GM21526 (cell line): ENCODE results near the gene NUDT7.

Experiments used
- ATAC-seq: cut with Tn5 transposase; IDR thresholded peaks from one replicate; pipeline ENCODE4 v1.9.1; 2021; ENCODE audit warnings: moderate library complexity; ENCODE audit not compliant: unreplicated experiment, low FRiP score

Gene NUDT7

GRCh38 chr16:77775911-77776909, 53.9 kb downstream of the NUDT7 start:
- ATAC-seq, result no peak

GRCh38 chr16:77777745-77778144, 55.4 kb downstream of the NUDT7 start:
- ATAC-seq, result no peak

DNA sequence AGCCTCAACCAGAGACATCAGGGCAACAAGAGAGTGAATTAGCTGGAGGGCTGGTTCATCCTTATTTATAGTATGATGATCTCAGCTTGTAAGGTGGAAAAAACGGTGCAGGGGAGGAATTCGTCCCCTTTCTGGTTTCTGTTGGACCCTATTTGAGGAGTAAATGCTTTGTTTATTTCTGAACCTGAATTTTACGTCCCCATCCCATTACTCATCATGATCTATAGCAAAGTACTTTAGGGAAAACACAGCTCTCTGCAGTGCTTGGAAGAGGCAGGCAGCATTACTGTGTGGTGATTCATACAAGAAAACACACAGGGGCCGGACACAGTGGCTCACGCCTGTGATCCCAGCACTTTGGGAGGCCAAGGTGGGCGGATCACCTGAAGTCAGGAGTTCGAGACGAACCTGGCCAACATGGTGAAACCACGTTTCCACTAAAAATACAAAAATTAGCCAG, 58.1 kb downstream of the NUDT7 start:
- ATAC-seq, result no peak

- no peak for ATAC-seq
These were observed 58.8 kb downstream of the NUDT7 start for GRCh38 chr16:77781091-77781490.

DNA sequence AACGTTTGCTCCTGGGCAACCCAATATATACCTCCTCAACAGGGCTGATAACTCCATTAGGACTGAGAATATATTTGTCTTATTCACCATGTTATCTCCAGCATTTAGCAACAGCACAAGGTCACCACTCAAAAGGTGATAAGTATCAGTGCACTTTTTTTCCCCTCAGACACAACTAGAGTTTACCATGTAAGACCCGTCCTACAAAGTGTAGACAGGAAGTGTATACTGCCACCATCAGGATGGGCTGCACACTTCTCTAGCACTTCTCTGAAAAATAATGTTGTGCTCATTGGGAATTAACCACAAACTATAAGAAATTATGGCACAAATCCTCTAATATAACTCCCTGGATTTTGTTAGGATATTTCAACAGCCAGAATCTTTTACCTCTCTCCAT, 60.4 kb downstream of the NUDT7 start:
- ATAC-seq, result no peak

DNA sequence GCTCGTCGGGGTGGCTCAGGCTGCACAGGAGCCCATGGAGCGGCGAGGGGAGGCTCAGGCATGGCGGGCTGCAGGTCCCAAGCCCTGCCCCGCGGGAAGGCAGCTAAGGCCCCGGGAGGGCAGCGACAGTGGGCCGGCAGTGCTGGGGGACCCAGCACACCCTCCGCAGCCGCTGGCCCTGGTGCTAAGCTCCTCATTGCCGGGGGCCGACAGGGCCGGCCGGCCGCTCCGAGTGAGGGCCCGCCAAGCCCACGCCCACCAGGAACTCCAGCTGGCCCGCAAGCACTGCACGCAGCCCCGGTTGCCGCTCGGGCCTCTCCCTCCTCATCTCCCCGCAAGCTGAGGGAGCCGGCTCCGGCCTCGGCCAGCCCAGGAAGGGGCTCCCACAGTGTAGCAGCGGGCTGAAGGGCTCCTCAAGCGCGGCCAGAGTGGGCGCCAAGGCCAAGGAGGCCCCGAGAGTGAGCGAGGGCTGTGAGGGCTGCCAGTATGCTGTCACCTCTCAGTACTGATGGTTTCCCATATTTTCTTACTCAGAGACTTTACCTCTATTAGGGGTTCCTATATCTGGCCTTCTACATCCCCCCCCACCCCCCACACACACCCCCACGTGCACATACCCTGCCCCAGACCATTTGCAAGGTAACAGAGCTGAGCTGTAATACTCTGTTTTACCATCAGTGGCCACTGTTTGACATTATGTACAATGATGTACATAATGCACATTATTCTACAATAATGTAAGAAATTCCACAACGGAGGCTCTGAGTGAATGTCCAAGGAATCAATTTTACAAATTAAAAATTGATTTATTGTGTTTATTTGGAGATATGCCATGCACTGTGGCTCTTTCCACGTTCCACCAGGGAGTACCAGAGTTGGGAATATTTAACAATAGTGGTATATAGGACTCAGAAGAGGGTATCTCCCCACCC, 62.4 kb downstream of the NUDT7 start:
- no peak for ATAC-seq

- ATAC-seq, result no peak
These were observed 63.1 kb downstream of the NUDT7 start for GRCh38 chr16:77785373-77785764.

GRCh38 chr16:77786186-77786847, 64.0 kb downstream of the NUDT7 start:
- ATAC-seq, result no peak

GRCh38 chr16:77787452-77787851, 65.1 kb downstream of the NUDT7 start:
- no peak for ATAC-seq

DNA sequence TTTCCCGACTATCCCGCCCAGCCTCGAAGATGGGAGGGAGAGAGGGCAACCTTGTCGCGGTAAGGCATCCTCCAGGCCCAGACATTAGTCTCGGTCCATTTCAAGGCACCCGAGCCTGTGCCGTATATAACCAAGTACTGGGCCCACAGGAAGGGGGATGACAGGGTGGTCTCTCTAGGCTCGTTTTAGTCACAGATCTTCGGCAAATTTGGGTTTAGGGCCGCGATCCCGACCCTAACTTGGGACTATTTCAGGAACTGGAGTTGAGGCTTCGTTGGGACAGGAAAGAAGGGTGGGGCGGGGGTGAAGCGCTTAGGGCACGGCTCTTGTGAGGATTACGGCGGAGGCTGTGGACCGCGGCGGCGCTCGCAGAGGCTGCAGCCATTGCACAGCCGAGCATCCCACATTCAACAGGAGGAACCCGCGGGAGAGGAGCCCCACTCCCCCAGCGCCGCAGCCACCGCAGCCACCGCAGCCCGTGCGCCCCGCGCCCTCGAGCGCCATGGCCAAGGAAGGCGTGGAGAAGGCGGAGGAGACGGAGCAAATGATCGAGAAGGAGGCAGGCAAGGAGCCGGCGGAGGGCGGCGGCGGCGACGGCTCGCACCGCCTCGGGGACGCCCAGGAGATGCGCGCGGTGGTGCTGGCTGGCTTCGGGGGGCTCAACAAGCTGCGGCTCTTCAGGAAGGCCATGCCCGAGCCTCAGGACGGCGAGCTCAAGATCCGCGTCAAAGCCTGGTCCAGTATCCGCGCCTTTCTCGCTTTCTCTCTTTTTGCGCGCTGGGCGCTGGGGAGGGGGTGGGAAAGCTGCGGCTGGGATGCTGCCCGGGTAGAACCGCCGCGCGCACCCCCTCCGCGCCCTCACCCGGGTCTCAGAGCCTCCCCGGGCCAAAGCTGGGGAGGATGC, 66.1 kb downstream of the NUDT7 start, which contains the start of gene VAT1L:
VAT1L (plus strand) TSS at position 384 of the 904 bp plus-strand sequence; CDS start at position 503, 119 bp downstream.
- no peak for ATAC-seq

DNA sequence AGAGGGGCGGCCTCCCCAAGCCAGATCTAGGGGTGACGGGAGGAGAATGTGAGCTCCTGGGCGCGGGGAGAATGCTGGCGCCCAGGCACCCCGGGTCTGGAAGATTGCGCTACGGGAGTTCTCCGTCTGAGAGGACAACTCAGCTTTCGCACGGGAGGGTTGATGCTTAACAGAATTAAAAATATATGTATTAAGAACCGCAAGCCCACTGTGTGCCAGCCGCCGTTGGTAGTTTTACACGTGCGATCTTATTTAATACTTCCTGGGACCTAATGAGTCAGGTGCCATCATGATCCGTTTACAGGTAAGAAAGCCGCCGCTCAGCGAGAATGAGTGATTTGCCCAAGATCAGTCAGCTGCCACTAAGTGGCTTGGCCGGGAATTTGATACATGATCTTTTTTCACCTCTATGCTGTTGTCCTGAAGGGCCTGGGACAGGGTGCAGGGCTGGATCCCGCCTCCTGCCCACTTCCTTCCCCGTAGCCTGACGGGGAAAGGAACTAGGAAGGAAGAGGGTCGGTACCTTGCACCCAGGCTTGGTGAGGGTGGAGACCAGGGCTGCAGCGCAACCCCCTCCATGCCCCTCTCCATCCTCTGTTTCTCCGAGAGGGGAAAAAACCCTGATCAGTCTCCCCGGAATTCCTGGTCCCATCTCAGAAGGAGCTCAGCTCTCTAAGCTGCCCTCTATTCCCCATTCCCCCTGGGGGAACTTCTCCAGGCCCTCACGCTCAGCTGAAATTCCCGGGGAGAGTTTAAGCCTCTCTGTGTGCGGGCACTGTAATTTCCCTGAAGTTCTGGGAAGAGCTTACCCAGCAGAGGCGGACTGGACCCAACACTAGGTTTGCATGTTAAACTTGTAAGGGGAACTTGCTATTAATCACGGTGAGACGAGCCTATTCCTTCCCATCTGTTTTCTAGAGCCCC, 67.0 kb downstream of the NUDT7 start:
- ATAC-seq, result no peak

DNA sequence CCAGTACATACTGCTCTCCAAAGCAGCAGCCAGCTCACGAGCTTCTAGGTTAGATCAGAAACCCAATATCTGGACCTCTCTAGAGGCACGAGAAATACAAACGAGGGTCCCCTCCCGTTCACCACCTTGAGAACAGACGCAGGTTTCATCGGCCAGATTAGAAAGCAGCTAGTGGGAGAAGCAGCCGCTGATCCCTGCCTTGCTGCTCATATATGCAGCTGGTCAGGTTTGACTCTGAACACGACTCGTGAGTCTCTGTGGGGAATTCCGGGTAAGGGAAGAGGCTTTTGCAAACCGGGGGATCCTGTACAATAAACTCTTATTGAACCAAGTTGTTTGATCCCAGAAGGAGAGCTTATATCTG, 67.7 kb downstream of the NUDT7 start:
- ATAC-seq, result no peak

DNA sequence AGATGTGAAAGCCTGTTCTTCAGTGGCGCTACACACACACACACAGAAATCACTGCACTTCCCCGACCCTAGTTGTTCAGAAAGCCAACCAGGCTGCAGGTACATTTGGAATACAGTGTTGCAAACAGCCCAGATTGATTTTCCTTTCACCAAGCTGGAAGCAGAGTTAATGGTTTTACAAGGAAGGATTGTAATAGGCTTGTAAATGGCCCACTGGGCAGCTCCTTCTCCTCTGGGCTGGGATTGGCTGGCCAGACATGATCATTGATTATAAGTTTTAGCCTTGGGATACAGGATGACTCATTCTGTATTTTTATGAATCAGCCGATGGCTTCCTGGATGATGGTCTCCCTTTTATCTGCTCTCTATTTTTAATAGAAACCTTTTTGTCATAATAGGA, 68.6 kb downstream of the NUDT7 start:
- no peak for ATAC-seq
